Measurements from ENCODE around the gene PDGFB.

GRCh38 chr22:39230261-39231196 lies 14.3 kb downstream of the PDGFB start:
- TF ChIP-seq, protein P1, sequence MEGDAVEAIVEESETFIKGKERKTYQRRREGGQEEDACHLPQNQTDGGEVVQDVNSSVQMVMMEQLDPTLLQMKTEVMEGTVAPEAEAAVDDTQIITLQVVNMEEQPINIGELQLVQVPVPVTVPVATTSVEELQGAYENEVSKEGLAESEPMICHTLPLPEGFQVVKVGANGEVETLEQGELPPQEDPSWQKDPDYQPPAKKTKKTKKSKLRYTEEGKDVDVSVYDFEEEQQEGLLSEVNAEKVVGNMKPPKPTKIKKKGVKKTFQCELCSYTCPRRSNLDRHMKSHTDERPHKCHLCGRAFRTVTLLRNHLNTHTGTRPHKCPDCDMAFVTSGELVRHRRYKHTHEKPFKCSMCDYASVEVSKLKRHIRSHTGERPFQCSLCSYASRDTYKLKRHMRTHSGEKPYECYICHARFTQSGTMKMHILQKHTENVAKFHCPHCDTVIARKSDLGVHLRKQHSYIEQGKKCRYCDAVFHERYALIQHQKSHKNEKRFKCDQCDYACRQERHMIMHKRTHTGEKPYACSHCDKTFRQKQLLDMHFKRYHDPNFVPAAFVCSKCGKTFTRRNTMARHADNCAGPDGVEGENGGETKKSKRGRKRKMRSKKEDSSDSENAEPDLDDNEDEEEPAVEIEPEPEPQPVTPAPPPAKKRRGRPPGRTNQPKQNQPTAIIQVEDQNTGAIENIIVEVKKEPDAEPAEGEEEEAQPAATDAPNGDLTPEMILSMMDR (conservative IDR thresholded peaks at IDR 0.05; ENCODE audit: low read depth, low read length): no peak
- TF ChIP-seq POLR2A (IDR thresholded peaks at IDR 0.05; ENCODE audit: low read depth, low read length): no peak
- TF ChIP-seq CEBPB (IDR thresholded peaks at IDR 0.05; ENCODE audit: low read depth, low read length): no peak
- no peak for TF ChIP-seq MAFK (IDR thresholded peaks at IDR 0.05; ENCODE audit: low read depth, low read length)
- TF ChIP-seq FOS (IDR thresholded peaks at IDR 0.05; ENCODE audit: low read depth, low read length): no peak
- no peak for TF ChIP-seq MAZ (IDR thresholded peaks at IDR 0.05; ENCODE audit: borderline replicate concordance, low read depth, low read length)
- no peak for TF ChIP-seq BHLHE40 (IDR thresholded peaks at IDR 0.05; ENCODE audit: low read depth, low read length)
- no peak for TF ChIP-seq RFX5 (IDR thresholded peaks at IDR 0.05; ENCODE audit: low read depth, low read length)
- TF ChIP-seq RAD21 (IDR thresholded peaks at IDR 0.05; ENCODE audit: low read length): no peak
- TF ChIP-seq, protein P2, sequence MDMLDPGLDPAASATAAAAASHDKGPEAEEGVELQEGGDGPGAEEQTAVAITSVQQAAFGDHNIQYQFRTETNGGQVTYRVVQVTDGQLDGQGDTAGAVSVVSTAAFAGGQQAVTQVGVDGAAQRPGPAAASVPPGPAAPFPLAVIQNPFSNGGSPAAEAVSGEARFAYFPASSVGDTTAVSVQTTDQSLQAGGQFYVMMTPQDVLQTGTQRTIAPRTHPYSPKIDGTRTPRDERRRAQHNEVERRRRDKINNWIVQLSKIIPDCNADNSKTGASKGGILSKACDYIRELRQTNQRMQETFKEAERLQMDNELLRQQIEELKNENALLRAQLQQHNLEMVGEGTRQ (IDR thresholded peaks at IDR 0.05; ENCODE audit: low read depth, low read length): no peak

Measured in IMR-90 (cell line).